Measurements from ENCODE around the gene HOXC5.

- TF ChIP-seq CTCF (IDR thresholded peaks at IDR 0.05; ENCODE audit: low read length) (no peak), EZH2phosphoT487 (IDR thresholded peaks at IDR 0.05; ENCODE audit: low read length) (no peak)
Measured at GRCh38 chr12:54009171-54010052, 23.4 kb upstream of the HOXC5 start.
